Measurements from ENCODE around the gene SLAMF1.
"Not testable (repeated sequence)": the region's sequence is repeated elsewhere in the genome, so short reads cannot be mapped to it uniquely, and the experiment has no call there.

SLAMF1 gene

GRCh38 chr1:160646711-160647328 lies at the start of gene SLAMF1:
Gene SLAMF1 (minus strand): TSS chr1:160647044. CDS start chr1:160646945, 99 bp downstream.
- Mint-ChIP-seq H3K27ac (peak within 1 kb of the TSS; percentile 100), H3K36me3 (ENCODE audit: low read depth) (peaks cover 69% of the 10 kb centered on the region), H3K27me3 (no peaks in the 10 kb centered on the region), H3K9me3 (peaks cover 7% of the 10 kb centered on the region), H3K4me1 (ENCODE audit: low read depth) (peaks cover 67% of the 10 kb centered on the region), H3K4me3 (peak within 1 kb of the TSS; percentile 96)

GRCh38 chr1:160692390-160692789 lies 45.5 kb upstream of the SLAMF1 start:
- not testable (repeated sequence) for H3K27me3 Mint-ChIP-seq, H3K9me3 Mint-ChIP-seq, H3K4me3 Mint-ChIP-seq
- Mint-ChIP-seq H3K27ac (peak overlapping the region; percentile 79), H3K4me1 (ENCODE audit: low read depth) (peaks cover 83% of the 10 kb centered on the region), H3K36me3 (ENCODE audit: low read depth) (peaks cover 68% of the 10 kb centered on the region)

- Mint-ChIP-seq H3K36me3 (ENCODE audit: low read depth) (peaks cover 96% of the 10 kb centered on the region), H3K27me3 (no peaks in the 10 kb centered on the region), H3K9me3 (no peaks in the 10 kb centered on the region), H3K4me1 (ENCODE audit: low read depth) (peaks cover 88% of the 10 kb centered on the region), H3K27ac (peak overlapping the region; percentile 92), H3K4me3 (peak overlapping the region; percentile 63)
Measured at GRCh38 chr1:160685266-160685665, 38.4 kb upstream of the SLAMF1 start.

GRCh38 chr1:160682983-160683865 lies 36.4 kb upstream of the SLAMF1 start:
- H3K9me3 Mint-ChIP-seq: no peaks in the 10 kb centered on the region
- H3K27me3 Mint-ChIP-seq: no peaks in the 10 kb centered on the region
- H3K4me3 Mint-ChIP-seq: peak overlapping the region; percentile 61
- H3K27ac Mint-ChIP-seq: peak overlapping the region; percentile 92
- H3K36me3 Mint-ChIP-seq (ENCODE audit: low read depth): peaks cover 97% of the 10 kb centered on the region
- H3K4me1 Mint-ChIP-seq (ENCODE audit: low read depth): peaks cover 85% of the 10 kb centered on the region

- Mint-ChIP-seq H3K9me3 (no peaks in the 10 kb centered on the region), H3K36me3 (ENCODE audit: low read depth) (peaks cover 97% of the 10 kb centered on the region), H3K27ac (peak overlapping the region; percentile 92), H3K27me3 (no peaks in the 10 kb centered on the region), H3K4me1 (ENCODE audit: low read depth) (peaks cover 85% of the 10 kb centered on the region), H3K4me3 (peak overlapping the region; percentile 44)
Measured at GRCh38 chr1:160681891-160682140, 35.0 kb upstream of the SLAMF1 start.

GRCh38 chr1:160681066-160681890 lies 34.4 kb upstream of the SLAMF1 start:
- peaks cover 82% of the 10 kb centered on the region for H3K4me1 Mint-ChIP-seq (ENCODE audit: low read depth)
- peak overlapping the region; percentile 8 for H3K4me3 Mint-ChIP-seq
- peaks cover 94% of the 10 kb centered on the region for H3K36me3 Mint-ChIP-seq (ENCODE audit: low read depth)
- no peaks in the 10 kb centered on the region for H3K9me3 Mint-ChIP-seq
- H3K27ac Mint-ChIP-seq: peak overlapping the region; percentile 92
- H3K27me3 Mint-ChIP-seq: no peaks in the 10 kb centered on the region

GRCh38 chr1:160680399-160680798 lies 33.6 kb upstream of the SLAMF1 start:
- Mint-ChIP-seq H3K4me1 (ENCODE audit: low read depth) (peaks cover 73% of the 10 kb centered on the region), H3K27ac (peak overlapping the region; percentile 92), H3K4me3 (no peak overlapping the region), H3K27me3 (no peaks in the 10 kb centered on the region), H3K36me3 (ENCODE audit: low read depth) (peaks cover 88% of the 10 kb centered on the region), H3K9me3 (no peaks in the 10 kb centered on the region)

- Mint-ChIP-seq H3K27ac (peak overlapping the region; percentile 92), H3K36me3 (ENCODE audit: low read depth) (peaks cover 83% of the 10 kb centered on the region), H3K4me1 (ENCODE audit: low read depth) (peaks cover 68% of the 10 kb centered on the region), H3K9me3 (no peaks in the 10 kb centered on the region), H3K27me3 (no peaks in the 10 kb centered on the region), H3K4me3 (no peak overlapping the region)
Measured at GRCh38 chr1:160679893-160680292, 33.0 kb upstream of the SLAMF1 start.

- no peaks in the 10 kb centered on the region for H3K9me3 Mint-ChIP-seq
- peak overlapping the region; percentile 2 for H3K4me3 Mint-ChIP-seq
- H3K4me1 Mint-ChIP-seq (ENCODE audit: low read depth): peaks cover 39% of the 10 kb centered on the region
- H3K27ac Mint-ChIP-seq: peak overlapping the region; percentile 64
- H3K27me3 Mint-ChIP-seq: no peaks in the 10 kb centered on the region
- H3K36me3 Mint-ChIP-seq (ENCODE audit: low read depth): peaks cover 55% of the 10 kb centered on the region
Measured at GRCh38 chr1:160676869-160677597, 30.2 kb upstream of the SLAMF1 start.

GRCh38 chr1:160675641-160676410 lies 29.0 kb upstream of the SLAMF1 start:
- Mint-ChIP-seq H3K27me3 (no peaks in the 10 kb centered on the region), H3K9me3 (no peaks in the 10 kb centered on the region), H3K4me1 (ENCODE audit: low read depth) (peaks cover 36% of the 10 kb centered on the region), H3K27ac (peak overlapping the region; percentile 31), H3K4me3 (no peak overlapping the region), H3K36me3 (ENCODE audit: low read depth) (peaks cover 49% of the 10 kb centered on the region)

- Mint-ChIP-seq H3K4me1 (ENCODE audit: low read depth) (peaks cover 38% of the 10 kb centered on the region), H3K9me3 (peaks cover 9% of the 10 kb centered on the region), H3K27me3 (no peaks in the 10 kb centered on the region), H3K27ac (no peak overlapping the region), H3K4me3 (no peak overlapping the region), H3K36me3 (ENCODE audit: low read depth) (peaks cover 44% of the 10 kb centered on the region)
Measured at GRCh38 chr1:160674415-160674814, 27.6 kb upstream of the SLAMF1 start.

- Mint-ChIP-seq H3K9me3 (peaks cover 9% of the 10 kb centered on the region), H3K27me3 (no peaks in the 10 kb centered on the region), H3K36me3 (ENCODE audit: low read depth) (peaks cover 39% of the 10 kb centered on the region), H3K4me1 (ENCODE audit: low read depth) (peaks cover 31% of the 10 kb centered on the region), H3K4me3 (no peak overlapping the region), H3K27ac (no peak overlapping the region)
Measured at GRCh38 chr1:160672789-160673695, 26.2 kb upstream of the SLAMF1 start.
